Activated CD8-positive, alpha-beta T cell treated with anti-CD3 and anti-CD28 coated beads, Interleukin-2, amount 10 ng/mL, durations not matched to agents 7 days and 5 days (primary cell): ENCODE measurements around the gene MYCBP. TPM values are rescaled to one million over a fixed set of nuclear protein-coding genes. Genes with fewer than 3 reads are reported as not detected.
"Not testable (repeated sequence)": the region's sequence is repeated elsewhere in the genome, so short reads cannot be mapped to it uniquely, and the experiment has no call there.

ENCODE experiments used
- ATAC-seq: fragments of 150-1000 bp; cut with Tn5 transposase; one replicate; pipeline ENCODE4 v1.10.0; 2021; ENCODE audit warnings: moderate library complexity
- CTCF ChIA-PET: fragments of 350-600 bp; sonication (Branson Sonifier 250); formaldehyde crosslinking; loops from one replicate; lab custom pipeline; 2021; ENCODE audit warnings: antibody characterized with exemption; lab: Charles Lee
- POLR2A ChIA-PET: fragments of 350-600 bp; sonication (Branson Sonifier 250); formaldehyde crosslinking; loops from one replicate; lab custom pipeline; 2021; ENCODE audit warnings: antibody characterized with exemption; lab: Charles Lee
- DNase-seq: peaks from one replicate; pipeline ENCODE4 v3.0.0-alpha.2; 2020
- H3K27ac Mint-ChIP-seq: one replicate; pipeline ENCODE4 v1.8.0; 2021; ENCODE audit warnings: mild to moderate bottlenecking, mixed read lengths
- H3K27me3 Mint-ChIP-seq: one replicate; pipeline ENCODE4 v1.8.0; 2021; ENCODE audit warnings: low read depth, mixed read lengths
- H3K36me3 Mint-ChIP-seq: one replicate; pipeline ENCODE4 v1.8.0; 2021; ENCODE audit warnings: low read depth, mixed read lengths
- H3K4me1 Mint-ChIP-seq: one replicate; pipeline ENCODE4 v1.8.0; 2021; ENCODE audit warnings: low read depth, mixed read lengths
- H3K4me3 Mint-ChIP-seq: one replicate; pipeline ENCODE4 v1.8.0; 2021; ENCODE audit warnings: mild to moderate bottlenecking, mixed read lengths
- H3K9me3 Mint-ChIP-seq: one replicate; pipeline ENCODE4 v1.8.0; 2022; ENCODE audit warnings: mixed read lengths; ENCODE audit not compliant: insufficient read depth
- total RNA-seq, 2 experiments: library from RNA; stranded (reverse); gene quantifications; one replicate each; pipeline ENCODE4 v1.2.3, GENCODE V29; 2021

The MYCBP gene
- 10 to 100 TPM; 52.7 to 61.1 TPM for total RNA-seq

DNA sequence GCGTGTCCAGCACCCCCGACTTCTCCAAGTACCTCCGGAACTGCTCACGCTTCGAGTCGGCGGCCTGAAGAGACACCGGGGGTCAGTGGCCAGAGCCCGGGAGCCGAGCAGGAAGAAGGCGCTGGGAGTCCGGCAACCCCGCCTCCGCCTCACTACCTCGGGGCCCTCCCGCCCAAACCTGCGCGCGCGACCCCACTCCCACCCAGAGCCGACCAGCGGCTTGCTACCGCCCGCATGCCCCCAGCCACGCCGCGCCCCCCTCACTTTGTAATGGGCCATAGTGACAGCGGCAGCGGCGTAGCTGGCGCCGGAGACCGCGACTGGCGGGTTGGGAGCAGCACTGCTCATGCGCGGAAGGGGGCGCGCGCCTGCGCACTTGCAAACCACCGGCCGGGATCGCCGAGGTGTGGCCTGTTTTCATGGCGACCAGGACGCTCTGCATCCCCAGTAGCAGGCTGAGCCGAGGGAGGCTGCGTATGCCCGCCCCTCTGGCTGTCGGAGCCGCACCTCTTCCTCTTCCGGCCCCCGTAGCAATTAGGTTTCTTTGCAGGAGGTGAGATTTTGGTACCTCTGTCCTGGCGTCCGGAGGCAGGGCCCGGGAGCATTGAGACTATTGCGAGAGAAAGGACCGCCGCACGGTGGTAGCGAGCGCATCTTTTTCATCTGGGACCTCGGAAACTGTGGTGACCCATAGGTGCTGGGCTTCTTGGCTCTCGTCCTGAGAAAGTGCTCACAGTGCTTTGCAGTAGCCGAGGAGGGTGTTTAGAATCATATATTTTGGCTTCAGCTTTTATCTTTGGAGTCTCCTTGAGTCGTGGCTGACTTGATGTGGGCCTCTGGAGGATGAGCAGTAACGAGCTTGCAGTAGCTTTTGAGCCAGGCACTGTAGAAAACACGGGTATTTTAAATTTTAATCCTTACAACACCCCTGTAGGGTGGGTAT is at the start of gene MYCBP:
TSS of gene MYCBP (minus strand) at position 322 of the 943 bp plus-strand sequence. CDS start at position 279, 43 bp downstream.
- Mint-ChIP-seq H3K27ac (peak within 1 kb of the TSS; percentile 87), H3K36me3 (peaks cover 10% of the 10 kb centered on the region), H3K4me1 (peaks cover 32% of the 10 kb centered on the region), H3K27me3 (no peaks in the 10 kb centered on the region), H3K4me3 (peak within 1 kb of the TSS; percentile 95), H3K9me3 (no peaks in the 10 kb centered on the region)
- ChIA-PET POLR2A (interaction anchor here (0.6 to 2.0 kb wide), 4 partner anchors 14 to 1187 kb away, joined by 3 to 10 read pairs (median 3); partner anchors contain the start of gene RRAGC), CTCF (interaction anchor here (1.0 to 2.0 kb wide), 7 partner anchors 13 to 733 kb away, joined by 3 to 6 read pairs (median 4); no protein-coding TSS in a partner anchor)
- peak; percentile 99 for ATAC-seq
- peak; percentile 98 for DNase-seq

DNA sequence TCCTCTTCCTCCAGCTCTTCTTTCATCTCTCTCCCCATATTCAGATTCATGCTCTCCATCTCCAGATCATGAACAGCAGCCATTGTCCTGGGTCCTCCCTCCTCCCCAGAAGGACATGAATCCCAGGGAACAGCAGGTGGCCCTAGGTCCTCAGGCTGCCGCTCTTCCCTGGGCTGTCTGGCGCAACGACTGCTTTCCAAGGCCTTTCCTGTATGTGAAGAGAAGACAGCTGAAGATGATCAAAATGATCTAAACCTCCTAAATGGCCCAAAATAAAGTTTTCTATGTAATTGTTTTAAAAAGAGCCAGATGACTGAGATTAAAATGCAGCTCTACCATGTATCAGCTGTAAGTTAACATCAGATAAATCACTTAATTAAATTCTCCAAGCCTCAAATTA is 46.0 kb upstream of the MYCBP start:
- Mint-ChIP-seq H3K36me3 (no peaks in the 10 kb centered on the region), H3K4me3 (no peak overlapping the region), H3K27ac (peak overlapping the region; percentile 12), H3K27me3 (no peaks in the 10 kb centered on the region), H3K4me1 (peaks cover 13% of the 10 kb centered on the region), H3K9me3 (no peaks in the 10 kb centered on the region)
- ChIA-PET POLR2A (no interaction called here), CTCF (interaction anchor here (1.0 kb wide), 1 partner anchor 11 kb away, joined by 3 read pairs; no protein-coding TSS in a partner anchor)
- ATAC-seq: no peak
- no peak for DNase-seq

DNA sequence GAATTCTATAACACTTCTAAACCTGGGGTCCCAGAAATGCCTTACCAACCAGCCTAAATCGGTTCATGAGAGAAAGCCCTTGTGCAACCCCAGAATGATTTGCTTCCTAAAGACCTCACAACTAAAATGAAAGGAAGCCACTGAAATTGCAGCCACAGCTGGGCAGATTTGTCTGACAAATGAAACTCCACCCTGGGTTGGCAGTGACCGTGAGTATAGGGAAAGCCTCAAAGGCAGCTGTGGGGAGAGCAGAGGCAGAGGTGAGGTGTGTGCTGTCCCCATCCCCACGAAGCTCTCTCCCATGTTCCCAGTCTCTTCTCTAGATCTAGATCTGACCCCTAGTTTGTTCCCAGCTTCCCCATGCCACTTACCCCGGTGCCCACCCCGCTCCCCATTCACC is 45.4 kb upstream of the MYCBP start:
- ATAC-seq (no peak), DNase-seq (no peak)
- Mint-ChIP-seq H3K4me3 (no peak overlapping the region), H3K36me3 (no peaks in the 10 kb centered on the region), H3K4me1 (peaks cover 13% of the 10 kb centered on the region), H3K9me3 (no peaks in the 10 kb centered on the region), H3K27me3 (no peaks in the 10 kb centered on the region), H3K27ac (no peak overlapping the region)
- CTCF ChIA-PET: interaction anchor here (1.0 kb wide), 1 partner anchor 11 kb away, joined by 3 read pairs; no protein-coding TSS in a partner anchor
- POLR2A ChIA-PET: no interaction called here

DNA sequence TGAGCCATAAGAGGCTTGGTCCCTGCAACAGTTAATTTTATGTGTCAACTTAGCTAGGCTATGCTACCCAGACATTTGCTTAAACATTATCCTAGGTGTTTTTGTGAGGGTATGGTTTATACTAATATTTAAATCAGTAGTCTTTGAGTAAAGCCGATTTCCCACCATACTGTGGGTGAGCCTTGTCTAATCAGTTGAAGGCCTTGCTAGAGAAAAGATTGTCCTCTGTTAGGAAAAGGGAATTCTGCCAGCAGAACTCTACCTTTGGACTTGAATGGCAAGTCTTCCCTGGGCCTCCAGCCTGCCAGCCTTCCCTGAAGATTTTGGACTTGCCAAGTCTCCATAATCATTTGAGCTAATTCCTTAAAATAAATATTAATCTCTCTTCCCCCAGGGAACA is 44.6 kb upstream of the MYCBP start:
- ATAC-seq (no peak), DNase-seq (no peak)
- no peaks in the 10 kb centered on the region for H3K27me3 Mint-ChIP-seq
- H3K9me3 Mint-ChIP-seq: no peaks in the 10 kb centered on the region
- POLR2A ChIA-PET: no interaction called here
- no peaks in the 10 kb centered on the region for H3K36me3 Mint-ChIP-seq
- peaks cover 13% of the 10 kb centered on the region for H3K4me1 Mint-ChIP-seq
- no peak overlapping the region for H3K27ac Mint-ChIP-seq
- CTCF ChIA-PET: no interaction called here
- H3K4me3 Mint-ChIP-seq: no peak overlapping the region

DNA sequence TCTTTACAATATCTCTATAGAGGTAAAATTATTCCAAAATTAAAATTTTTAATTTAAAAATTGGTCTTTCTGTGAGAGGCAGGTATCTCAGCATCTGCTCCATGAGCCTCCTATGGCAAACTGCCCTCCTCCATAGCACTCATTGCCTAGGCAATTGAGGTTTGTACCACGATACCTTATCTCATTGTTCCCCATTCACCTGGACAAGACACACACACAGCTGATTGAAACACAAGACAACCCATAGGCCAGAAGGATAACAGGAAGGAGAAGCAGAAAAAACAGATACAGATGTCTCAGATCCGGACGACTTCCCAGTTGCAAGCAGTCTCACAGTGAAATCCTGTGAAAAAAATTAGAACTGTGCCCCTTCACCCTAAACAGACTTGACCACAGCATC is 44.2 kb upstream of the MYCBP start:
- POLR2A ChIA-PET: no interaction called here
- Mint-ChIP-seq H3K36me3 (no peaks in the 10 kb centered on the region), H3K4me3 (no peak overlapping the region), H3K9me3 (no peaks in the 10 kb centered on the region), H3K27ac (no peak overlapping the region), H3K27me3 (no peaks in the 10 kb centered on the region), H3K4me1 (peaks cover 13% of the 10 kb centered on the region)
- DNase-seq (no peak), ATAC-seq (no peak)
- CTCF ChIA-PET: no interaction called here

DNA sequence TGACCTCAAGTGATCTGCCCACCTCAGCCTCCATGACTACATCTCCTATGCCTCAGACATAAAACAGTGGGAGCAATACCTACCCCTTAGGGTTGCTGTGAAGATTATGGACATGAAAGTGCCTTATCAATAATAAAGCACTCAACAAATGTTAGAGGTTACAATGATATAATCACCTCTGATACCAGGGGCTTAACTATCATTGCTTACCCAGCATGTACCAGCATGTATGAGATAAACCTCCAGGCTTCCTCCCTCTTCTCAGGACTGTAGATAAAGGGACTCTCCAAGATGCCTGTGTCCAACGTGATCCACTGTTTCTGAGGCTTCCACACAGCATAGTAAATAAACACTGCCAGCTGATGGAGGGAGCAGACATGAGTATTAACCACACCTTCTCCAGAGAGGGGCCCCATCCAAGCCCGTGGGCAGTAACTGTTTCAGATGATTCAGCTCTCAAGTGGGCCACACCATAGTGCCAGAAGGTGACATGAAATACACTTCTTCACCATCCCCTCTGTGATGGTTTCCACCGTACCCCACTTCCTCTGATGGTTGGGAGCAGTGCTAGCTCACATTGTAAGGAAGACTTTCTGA is 42.3 kb upstream of the MYCBP start:
- no peaks in the 10 kb centered on the region for H3K27me3 Mint-ChIP-seq
- H3K36me3 Mint-ChIP-seq: no peaks in the 10 kb centered on the region
- CTCF ChIA-PET: no interaction called here
- H3K9me3 Mint-ChIP-seq: no peaks in the 10 kb centered on the region
- POLR2A ChIA-PET: no interaction called here
- H3K4me3 Mint-ChIP-seq: no peak overlapping the region
- no peak for ATAC-seq
- DNase-seq: no peak
- peaks cover 13% of the 10 kb centered on the region for H3K4me1 Mint-ChIP-seq
- no peak overlapping the region for H3K27ac Mint-ChIP-seq

DNA sequence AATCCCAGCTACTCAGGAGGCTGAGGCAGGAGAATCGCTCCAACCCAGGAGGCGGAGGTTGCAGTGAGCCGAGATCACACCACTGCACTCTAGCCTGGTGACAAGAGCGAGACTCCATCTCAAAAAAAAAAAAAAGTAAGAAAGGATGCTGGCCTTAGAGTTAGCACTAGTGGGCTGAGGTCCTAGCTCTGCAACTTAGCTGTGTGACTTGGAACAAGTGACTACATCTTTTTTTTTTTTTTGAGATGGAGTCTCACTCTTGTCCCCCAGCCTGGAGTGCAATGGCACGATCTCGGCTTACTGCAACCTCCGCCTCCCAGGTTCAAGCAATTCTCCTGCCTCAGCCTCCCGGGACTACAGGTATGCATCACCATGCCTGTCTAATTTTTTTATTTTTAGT is 41.8 kb upstream of the MYCBP start:
- H3K27me3 Mint-ChIP-seq, H3K4me3 Mint-ChIP-seq, H3K36me3 Mint-ChIP-seq, H3K27ac Mint-ChIP-seq, CTCF ChIA-PET, POLR2A ChIA-PET, H3K9me3 Mint-ChIP-seq, DNase-seq, ATAC-seq: not testable (repeated sequence)
- peaks cover 13% of the 10 kb centered on the region for H3K4me1 Mint-ChIP-seq

GRCh38 chr1:38908821-38909220 is 35.7 kb upstream of the MYCBP start:
- Mint-ChIP-seq H3K27me3 (no peaks in the 10 kb centered on the region), H3K4me1 (no peaks in the 10 kb centered on the region), H3K4me3 (no peak overlapping the region)

DNA sequence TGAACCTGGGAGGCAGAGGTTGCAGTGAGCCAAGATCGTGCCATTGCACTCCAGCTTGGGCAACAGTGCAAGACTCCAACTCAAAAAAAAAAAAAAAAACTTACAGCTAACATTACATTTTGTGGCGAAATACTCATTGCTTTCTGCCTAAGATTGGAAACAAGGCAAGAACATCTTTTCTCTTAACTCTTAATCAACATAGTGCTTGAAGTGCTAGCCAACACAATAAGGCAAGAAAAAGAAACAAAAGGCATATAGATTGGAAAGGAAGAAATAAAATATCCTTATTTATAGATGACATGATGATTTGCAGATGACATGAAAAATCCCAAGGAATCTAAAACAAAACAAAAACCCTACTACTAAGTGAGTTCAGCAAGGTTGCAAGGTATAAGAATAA is 32.8 kb upstream of the MYCBP start:
- POLR2A ChIA-PET: no interaction called here
- Mint-ChIP-seq H3K27me3 (no peaks in the 10 kb centered on the region), H3K4me3 (no peak overlapping the region), H3K27ac (no peak overlapping the region), H3K9me3 (peaks cover 8% of the 10 kb centered on the region), H3K36me3 (no peaks in the 10 kb centered on the region), H3K4me1 (no peaks in the 10 kb centered on the region)
- no peak for DNase-seq
- ATAC-seq: no peak
- CTCF ChIA-PET: no interaction called here

More at GRCh38 chr1:38908821-38909220, 35.7 kb upstream of the MYCBP start:
- POLR2A ChIA-PET: no interaction called here
- ATAC-seq: no peak
- Mint-ChIP-seq H3K36me3 (no peaks in the 10 kb centered on the region), H3K27ac (no peak overlapping the region), H3K9me3 (peaks cover 8% of the 10 kb centered on the region)
- CTCF ChIA-PET: no interaction called here
- no peak for DNase-seq

DNA sequence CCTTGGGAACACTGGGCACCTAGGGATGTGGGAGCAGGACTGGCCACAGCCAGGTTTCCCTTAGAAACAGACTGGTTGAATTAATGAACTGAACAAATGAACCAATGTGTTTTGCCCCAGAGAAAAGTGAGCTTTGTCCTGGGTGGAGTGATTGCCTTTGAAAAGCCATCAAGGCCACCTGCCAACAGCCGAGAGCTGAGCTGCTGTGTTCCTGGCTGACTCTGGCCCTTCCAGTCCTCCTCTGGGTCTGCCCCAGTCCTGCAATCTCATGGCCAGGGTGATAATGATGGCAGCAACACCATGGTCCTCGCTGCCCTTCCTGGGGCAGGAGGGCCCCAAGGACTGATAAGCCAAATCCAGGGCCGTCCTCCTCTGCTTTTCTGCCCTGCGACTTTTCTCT is 26.4 kb upstream of the MYCBP start:
- no peak for DNase-seq
- Mint-ChIP-seq H3K9me3 (no peaks in the 10 kb centered on the region), H3K36me3 (no peaks in the 10 kb centered on the region), H3K4me3 (no peak overlapping the region), H3K27ac (no peak overlapping the region), H3K4me1 (peaks cover 3% of the 10 kb centered on the region), H3K27me3 (no peaks in the 10 kb centered on the region)
- POLR2A ChIA-PET: no interaction called here
- CTCF ChIA-PET: no interaction called here
- ATAC-seq: no peak

- Mint-ChIP-seq H3K27ac (no peak overlapping the region), H3K27me3 (no peaks in the 10 kb centered on the region), H3K4me3 (no peak overlapping the region), H3K4me1 (peaks cover 3% of the 10 kb centered on the region), H3K36me3 (no peaks in the 10 kb centered on the region), H3K9me3 (no peaks in the 10 kb centered on the region)
- ChIA-PET POLR2A (no interaction called here), CTCF (no interaction called here)
- ATAC-seq: no peak
- DNase-seq: no peak
Measured at GRCh38 chr1:38898653-38899230, 25.6 kb upstream of the MYCBP start.

GRCh38 chr1:38896169-38896568 is 23.0 kb upstream of the MYCBP start:
- DNase-seq: no peak
- Mint-ChIP-seq H3K27ac (no peak overlapping the region), H3K27me3 (no peaks in the 10 kb centered on the region), H3K9me3 (no peaks in the 10 kb centered on the region), H3K4me3 (no peak overlapping the region), H3K4me1 (peaks cover 3% of the 10 kb centered on the region), H3K36me3 (no peaks in the 10 kb centered on the region)
- ChIA-PET POLR2A (no interaction called here), CTCF (interaction anchor here (1.1 kb wide), 1 partner anchor 14 kb away, joined by 4 read pairs; the partner anchor contains the start of gene GJA9)
- ATAC-seq: no peak
